SKM-1 (cell line): ENCODE results near the gene DIP2C.

Source experiments
- DNase-seq: peaks from one replicate; lab custom pipeline; 2025; ENCODE audit not compliant: unreplicated experiment; lab: John Stamatoyannopoulos, UW

Gene DIP2C

DNA sequence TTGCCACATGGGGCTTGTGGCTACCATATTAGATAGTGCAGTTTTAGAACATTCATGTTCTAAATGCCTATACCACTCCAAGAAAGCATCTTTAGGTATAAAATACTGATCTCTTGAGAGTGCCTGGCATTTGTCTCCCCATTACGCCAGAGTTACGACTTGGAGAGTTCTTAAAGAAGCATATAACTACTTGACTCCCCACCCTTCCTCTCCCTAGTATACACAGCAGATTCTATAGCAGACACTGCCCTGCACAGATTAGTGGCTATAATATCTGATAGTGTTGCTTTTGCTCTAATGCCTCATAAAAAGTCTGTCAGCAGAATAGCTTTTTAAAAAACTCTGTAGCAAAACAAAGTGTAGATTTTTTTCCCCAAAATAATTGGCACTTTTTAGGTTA lies 463.4 kb downstream of the DIP2C start:
- no peak for DNase-seq

DNA sequence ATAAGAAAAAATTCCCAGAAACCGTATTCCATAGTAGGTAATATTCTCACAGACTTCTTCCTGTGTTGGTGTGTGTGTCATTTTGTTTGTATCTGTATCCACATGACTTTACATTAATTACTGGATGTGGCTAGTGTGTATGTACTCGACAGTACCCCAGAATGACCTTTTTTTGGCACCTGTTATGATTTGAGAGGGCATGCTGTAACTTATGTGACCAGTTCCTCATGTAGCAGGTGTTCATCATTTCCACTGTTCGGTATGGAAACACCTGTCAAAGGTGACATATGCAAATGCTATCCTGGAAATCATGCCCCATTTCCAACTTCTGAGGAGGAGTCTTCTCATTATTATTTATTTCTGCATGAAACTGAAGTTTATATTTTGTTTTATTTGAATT lies 464.9 kb downstream of the DIP2C start:
- no peak for DNase-seq
